A549 (cell line): Measurements from ENCODE around the gene MYRF. TPM values are rescaled to one million over a fixed set of nuclear protein-coding genes. Genes with fewer than 3 reads are reported as not detected.

Source experiments
- ATAC-seq, 2 experiments: fragments of 200-7000 bp in 1 of 2; fragments of >200 bp in 1 of 2; cut with Nextera tagmentation in 1 of 2; cut with Tn5 transposase in 1 of 2; 3 replicates each; pipeline versions ENCODE4 v1.8.0 to v1.9.1; 2018 to 2020; ENCODE audit warnings: mild to moderate bottlenecking in 1 of 2, moderate library complexity in 1 of 2
- CTCF ChIA-PET: fragments of 300-600 bp; sonication (Branson Sonifier 250); formaldehyde crosslinking; extraction: SDS; loops from one replicate; lab custom pipeline; 2021; ENCODE audit warnings: antibody characterized with exemption, inconsistent platforms; lab: Yijun Ruan, JAX
- POLR2A ChIA-PET: fragments of 350-600 bp; formaldehyde crosslinking; extraction: SDS; loops from one replicate; lab custom pipeline; 2021; ENCODE audit warnings: antibody characterized with exemption, inconsistent platforms; lab: Yijun Ruan, JAX
- DNase-seq, 2 experiments: peaks; one replicate each; pipeline versions ENCODE4 v3.0.0 to v3.0.0-alpha.2; 2011 to 2016; ENCODE audit warnings: low read depth in 1 of 2, low spot score in 1 of 2
- FAIRE-seq: peaks from 2 replicates; lab custom pipeline; 2011; peaks lifted over from hg19 to GRCh38; lab: Jason Lieb, UNC
- H3K27ac ChIP-seq, 2 experiments: fragments of >200 bp; sonication (Bioruptor Twin); formaldehyde crosslinking; 3 replicates each; pipeline ENCODE4 v1.5.1; 2016 to 2017
- H3K4me1 ChIP-seq: fragments of >200 bp; sonication (Bioruptor Twin); formaldehyde crosslinking; 3 replicates; pipeline ENCODE4 v1.6.1; 2016
- H3K4me2 ChIP-seq: fragments of >200 bp; sonication (Bioruptor Twin); formaldehyde crosslinking; 3 replicates; pipeline ENCODE4 v1.6.1; 2016
- H3K4me3 ChIP-seq: fragments of >200 bp; sonication (Bioruptor Twin); formaldehyde crosslinking; 3 replicates; pipeline ENCODE4 v1.5.1; 2016
- H3K9me3 ChIP-seq: fragments of >200 bp; sonication (Bioruptor Twin); formaldehyde crosslinking; 3 replicates; pipeline ENCODE4 v1.6.1; 2016
- CEBPB ChIP-seq, 2 experiments: fragments of >200 bp in 1 of 2; sonication (Bioruptor Twin) in 1 of 2; formaldehyde crosslinking in 1 of 2; IDR thresholded peaks; 2 replicates each; pipeline ENCODE4 v1.6.1; 2012 to 2016
- CHD4 ChIP-seq: fragments of 200-600 bp; sonication (generic); IDR thresholded peaks from 2 replicates; pipeline ENCODE4 v1.6.1; 2016; ENCODE audit warnings: antibody characterized with exemption, mild to moderate bottlenecking, borderline replicate concordance
- EHF ChIP-seq: fragments of 250-450 bp; sonication (Bioruptor Pico); IDR thresholded peaks from 2 replicates; pipeline ENCODE4 v1.5.0; 2020; ENCODE audit warnings: mild to moderate bottlenecking
- EHMT2 ChIP-seq: fragments of 200-600 bp; sonication (generic); IDR thresholded peaks from 2 replicates; pipeline ENCODE4 v1.6.1; 2016; ENCODE audit warnings: antibody characterized with exemption, low read depth, mild to moderate bottlenecking, moderate library complexity
- ESRRA ChIP-seq: fragments of 150-350 bp; IDR thresholded peaks from 2 replicates; pipeline ENCODE4 v1.6.1; 2014; ENCODE audit warnings: mild to moderate bottlenecking, low read length, borderline replicate concordance
- FOSB ChIP-seq: fragments of 250-450 bp; sonication (Bioruptor Pico); IDR thresholded peaks from 2 replicates; pipeline ENCODE4 v1.5.0; 2020; ENCODE audit warnings: mild to moderate bottlenecking, moderate library complexity
- FOSL2 ChIP-seq, 2 experiments: fragments of 450-650 bp in 1 of 2; fragments of >200 bp in 1 of 2; sonication (Bioruptor Twin) in 1 of 2; formaldehyde crosslinking; IDR thresholded peaks; 2 replicates each; pipeline versions ENCODE4 v1.5.0 to v1.6.1; 2016 to 2020; ENCODE audit warnings: mild to moderate bottlenecking in 1 of 2, moderate library complexity in 1 of 2
- GATA3 ChIP-seq: IDR thresholded peaks from 2 replicates; pipeline ENCODE4 v1.6.1; 2012; ENCODE audit warnings: borderline replicate concordance
- HDAC2 ChIP-seq: fragments of 200-600 bp; sonication (generic); IDR thresholded peaks from 2 replicates; pipeline ENCODE4 v1.6.1; 2016
- HEYL ChIP-seq: fragments of 250-450 bp; sonication (Bioruptor Pico); IDR thresholded peaks from 2 replicates; pipeline ENCODE4 v1.8.0; 2021; ENCODE audit warnings: mild to moderate bottlenecking, moderate library complexity
- HOXA7 ChIP-seq: fragments of 250-450 bp; sonication (Bioruptor Pico); IDR thresholded peaks from 2 replicates; pipeline ENCODE4 v1.5.0; 2020; ENCODE audit warnings: mild to moderate bottlenecking, moderate library complexity
- JUN ChIP-seq, 2 experiments: fragments of >200 bp; sonication (Bioruptor Twin); formaldehyde crosslinking; IDR thresholded peaks; 2 replicates in 1 of 2; 3 replicates in 1 of 2; pipeline ENCODE4 v1.6.1; 2016 to 2017
- MAFK ChIP-seq: fragments of 450-650 bp; IDR thresholded peaks from 2 replicates; pipeline ENCODE4 v1.6.1; 2014; ENCODE audit not compliant: partially characterized antibody
- PHF8 ChIP-seq: fragments of 200-600 bp; sonication (generic); IDR thresholded peaks from 2 replicates; pipeline ENCODE4 v1.6.1; 2016; ENCODE audit warnings: low read depth, mild to moderate bottlenecking, antibody characterized with exemption, moderate library complexity, borderline replicate concordance
- POLR2AphosphoS2 ChIP-seq: conservative IDR thresholded peaks from 2 replicates; pipeline ENCODE4 v1.6.1; 2012; ENCODE audit warnings: low read length, improper control_type of control experiment, inconsistent platforms
- RAD21 ChIP-seq, 2 experiments: fragments of >200 bp in 1 of 2; sonication (Bioruptor Twin) in 1 of 2; formaldehyde crosslinking in 1 of 2; IDR thresholded peaks in 1 of 2; conservative IDR thresholded peaks in 1 of 2; 2 replicates in 1 of 2; 3 replicates in 1 of 2; pipeline ENCODE4 v1.6.1; 2012 to 2018; ENCODE audit warnings: inconsistent platforms in 1 of 2
- RCOR1 ChIP-seq: fragments of 150-350 bp; IDR thresholded peaks from 2 replicates; pipeline ENCODE4 v1.6.1; 2014; ENCODE audit warnings: antibody characterized with exemption, low read length, low read depth
- RNF2 ChIP-seq: fragments of 200-600 bp; sonication (generic); IDR thresholded peaks from 2 replicates; pipeline ENCODE4 v1.6.1; 2016; ENCODE audit warnings: low read depth, mild to moderate bottlenecking, antibody characterized with exemption, moderate library complexity, borderline replicate concordance
- SMC3 ChIP-seq: fragments of >200 bp; sonication (Bioruptor Twin); formaldehyde crosslinking; IDR thresholded peaks from 3 replicates; pipeline ENCODE4 v1.6.1; 2018; ENCODE audit warnings: inconsistent platforms
- TFCP2L1 ChIP-seq: fragments of 250-450 bp; sonication (Bioruptor Pico); IDR thresholded peaks from 2 replicates; pipeline ENCODE4 v1.5.0; 2021; ENCODE audit warnings: mild to moderate bottlenecking
- ZC3H11A ChIP-seq: fragments of 450-650 bp; IDR thresholded peaks from 2 replicates; pipeline ENCODE4 v1.6.1; 2014; ENCODE audit warnings: antibody characterized with exemption, mild to moderate bottlenecking
- ZNF302 ChIP-seq: fragments of 250-450 bp; sonication (Bioruptor Pico); IDR thresholded peaks from 2 replicates; pipeline ENCODE4 v1.9.0; 2021; ENCODE audit warnings: inconsistent platforms, mild to moderate bottlenecking, moderate library complexity
- WGBS: methylation state at CpG from one replicate; pipeline ENCODE4 v1.1.6; 2017; ENCODE audit errors: missing lambda C conversion rate; 5-methylcytosine and 5-hydroxymethylcytosine counted together
- polyA plus RNA-seq, 4 experiments: library from polyadenylated mRNA; depleted of rRNA in 3 of 4; stranded (reverse); fragments of >200 nt; fragmentation: RNase III in 1 of 4; extraction: RNeasy Plus Mini Kit Qiagen cat#74134 plus additional on column Dnase treatment in 1 of 4; gene quantifications; 2 replicates in 3 of 4; 3 replicates in 1 of 4; pipeline ENCODE4 v1.2.3, GENCODE V29; 2011 to 2017
- TF ChIP-seq, protein P1 (sequence below): fragments of >200 bp; sonication (Bioruptor Twin); formaldehyde crosslinking; IDR thresholded peaks from 3 replicates; pipeline ENCODE4 v1.5.1; 2016

MYRF gene
- polyA plus RNA-seq, 2 of the 4 experiments (the other 2 are of a cell fraction) = 14.7 to 22.3 TPM

DNA sequence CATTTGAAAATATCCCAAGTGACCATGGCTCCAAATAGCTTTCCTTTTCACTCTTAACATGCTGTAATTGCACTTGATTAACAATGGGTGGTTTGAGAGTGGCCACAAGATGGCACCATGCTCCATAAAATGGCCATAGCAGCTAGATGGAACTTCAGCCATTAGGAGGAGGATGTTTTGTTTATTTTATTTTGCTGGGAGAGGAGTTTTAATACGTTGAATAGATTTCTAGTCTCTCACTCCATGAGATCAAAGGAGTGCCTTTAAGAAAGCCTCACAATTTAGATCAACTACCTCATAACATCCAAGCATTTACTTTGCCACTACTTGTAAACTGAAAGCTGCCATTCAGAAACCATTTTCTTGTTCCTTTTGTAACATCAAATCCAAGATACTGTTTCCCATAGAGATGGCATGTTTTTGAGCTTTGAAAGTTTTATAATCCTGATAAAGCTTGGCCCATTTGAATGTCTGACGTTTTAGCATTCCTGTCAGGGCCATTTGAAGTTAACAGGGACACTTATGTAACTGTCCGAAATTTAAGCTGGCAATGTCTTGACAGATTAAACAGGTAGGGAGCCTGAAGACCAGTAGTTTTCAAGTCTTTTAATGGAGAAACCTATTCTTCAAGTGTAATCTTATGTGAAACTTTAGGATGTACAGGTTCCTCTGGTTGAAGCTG is 45.0 kb downstream of the MYRF start:
- DNase-seq = peak; percentile 79 to 84
- ChIA-PET POLR2A (interaction anchor here (0.7 to 3.6 kb wide), 9 partner anchors 9 to 311 kb away, joined by 3 to 43 read pairs (median 4); partner anchors contain the start of genes FADS1 and FADS2), CTCF (interaction anchor here (0.6 to 8.5 kb wide), 81 partner anchors 9 to 597 kb away, joined by 3 to 145 read pairs (median 5); partner anchors contain the start of genes FADS1, FADS2, FADS3 and MYRF)
- 38% methylated on average over 3 of the region's 3 CpGs for WGBS
- no peak overlapping the region for H3K4me3 ChIP-seq
- H3K27ac ChIP-seq = no peak overlapping the region
- TF ChIP-seq, protein P1, sequence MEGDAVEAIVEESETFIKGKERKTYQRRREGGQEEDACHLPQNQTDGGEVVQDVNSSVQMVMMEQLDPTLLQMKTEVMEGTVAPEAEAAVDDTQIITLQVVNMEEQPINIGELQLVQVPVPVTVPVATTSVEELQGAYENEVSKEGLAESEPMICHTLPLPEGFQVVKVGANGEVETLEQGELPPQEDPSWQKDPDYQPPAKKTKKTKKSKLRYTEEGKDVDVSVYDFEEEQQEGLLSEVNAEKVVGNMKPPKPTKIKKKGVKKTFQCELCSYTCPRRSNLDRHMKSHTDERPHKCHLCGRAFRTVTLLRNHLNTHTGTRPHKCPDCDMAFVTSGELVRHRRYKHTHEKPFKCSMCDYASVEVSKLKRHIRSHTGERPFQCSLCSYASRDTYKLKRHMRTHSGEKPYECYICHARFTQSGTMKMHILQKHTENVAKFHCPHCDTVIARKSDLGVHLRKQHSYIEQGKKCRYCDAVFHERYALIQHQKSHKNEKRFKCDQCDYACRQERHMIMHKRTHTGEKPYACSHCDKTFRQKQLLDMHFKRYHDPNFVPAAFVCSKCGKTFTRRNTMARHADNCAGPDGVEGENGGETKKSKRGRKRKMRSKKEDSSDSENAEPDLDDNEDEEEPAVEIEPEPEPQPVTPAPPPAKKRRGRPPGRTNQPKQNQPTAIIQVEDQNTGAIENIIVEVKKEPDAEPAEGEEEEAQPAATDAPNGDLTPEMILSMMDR = peak; percentile 95
- no peak for TF ChIP-seq HEYL (CRISPR knock-in tag)
- no peak for TF ChIP-seq TFCP2L1 (CRISPR knock-in tag)
- peak; percentile 82; the same call in 1 of the 2 replicates for TF ChIP-seq POLR2AphosphoS2
- peak; percentile 80 for TF ChIP-seq SMC3
- TF ChIP-seq EHF (CRISPR knock-in tag) = no peak
- peak; percentile 73 for TF ChIP-seq HOXA7 (CRISPR knock-in tag)
- TF ChIP-seq GATA3 = no peak
- no peak for TF ChIP-seq ZNF302 (CRISPR knock-in tag)
- TF ChIP-seq EHMT2 = no peak
- TF ChIP-seq RAD21 (conservative IDR thresholded peaks at IDR 0.05 in 1 of 2, IDR thresholded peaks at IDR 0.05 in 1 of 2) = peak; percentile 91 to 93
- peak; percentile 61; the same call in 1 of the 2 replicates for TF ChIP-seq FOSB (CRISPR knock-in tag)
- peak; percentile 21 to 37; a peak in 1 of 5 replicates for TF ChIP-seq JUN (IDR thresholded peaks at IDR 0.05)
- no peak for TF ChIP-seq FOSL2 (IDR thresholded peaks at IDR 0.05)
- no peak for TF ChIP-seq FOSL2 (CRISPR knock-in tag; IDR thresholded peaks at IDR 0.05)
- no peak for TF ChIP-seq CHD4
- TF ChIP-seq RCOR1 = no peak
- TF ChIP-seq ZC3H11A = no peak
- H3K9me3 ChIP-seq = no peaks in the 10 kb centered on the region
- H3K4me2 ChIP-seq = no peak overlapping the region
- peak; percentile 35 to 44; a peak in 3 of 6 replicates for ATAC-seq
- no peak for FAIRE-seq
- peaks cover 46% of the 10 kb centered on the region for H3K4me1 ChIP-seq

DNA sequence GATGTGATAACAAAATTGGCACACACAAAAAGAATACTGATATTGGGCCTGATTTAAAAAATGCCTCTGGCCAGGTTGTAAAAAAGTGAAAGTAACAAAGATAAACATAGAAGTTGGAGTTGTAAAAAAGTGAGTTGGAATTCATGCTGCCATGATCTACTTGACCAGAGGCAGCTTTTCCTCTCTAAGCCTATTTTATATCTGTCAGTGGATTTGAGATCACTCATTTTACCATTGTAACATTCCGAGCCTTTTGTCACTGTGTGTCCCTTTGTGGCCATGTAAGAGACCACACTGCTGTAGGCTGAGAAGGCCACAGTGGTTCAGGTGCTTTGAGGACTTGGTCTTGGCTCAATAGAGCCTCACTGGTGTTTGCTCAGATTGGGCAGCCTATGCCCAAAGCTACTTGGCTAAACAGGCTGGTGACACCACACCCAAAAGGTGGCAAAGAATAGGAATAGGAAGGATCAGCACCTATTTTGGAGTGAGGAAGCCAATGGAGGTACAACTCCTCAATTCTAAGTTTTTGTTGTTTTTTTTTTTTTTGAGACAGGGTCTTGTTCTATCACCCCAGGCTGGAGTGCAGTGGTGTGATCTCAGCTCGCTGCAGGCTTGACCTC is 47.3 kb downstream of the MYRF start:
- H3K4me3 ChIP-seq = no peak overlapping the region
- H3K9me3 ChIP-seq = no peaks in the 10 kb centered on the region
- 95% methylated on average over 2 of the region's 2 CpGs for WGBS
- POLR2A ChIA-PET = interaction anchor here (3.6 kb wide), 1 partner anchor 16 kb away, joined by 43 read pairs; the partner anchor contains the start of gene FADS1
- no peak for FAIRE-seq
- TF ChIP-seq JUN (IDR thresholded peaks at IDR 0.05) = no peak
- TF ChIP-seq FOSB (CRISPR knock-in tag) = no peak
- no peak for TF ChIP-seq CEBPB (IDR thresholded peaks at IDR 0.05)
- TF ChIP-seq, protein P1 = no peak
- no peak for TF ChIP-seq RNF2
- TF ChIP-seq HDAC2 = no peak
- TF ChIP-seq FOSL2 (IDR thresholded peaks at IDR 0.05) = no peak
- no peak for TF ChIP-seq FOSL2 (CRISPR knock-in tag; IDR thresholded peaks at IDR 0.05)
- no peak for TF ChIP-seq ESRRA
- no peak for TF ChIP-seq PHF8
- TF ChIP-seq MAFK = no peak
- no peak for TF ChIP-seq EHMT2
- CTCF ChIA-PET = interaction anchor here (0.8 to 8.5 kb wide), 8 partner anchors 12 to 309 kb away, joined by 3 to 145 read pairs (median 74); partner anchors contain the start of genes FADS1 and FADS2
- H3K27ac ChIP-seq = no peak overlapping the region
- ATAC-seq = no peak
- H3K4me2 ChIP-seq = peak overlapping the region; percentile 11; the same call in 1 of the 3 replicates
- H3K4me1 ChIP-seq = peaks cover 38% of the 10 kb centered on the region
- no peak for DNase-seq
